Measurements from ENCODE around the gene GTPBP1. TPM values are rescaled to one million over a fixed set of nuclear protein-coding genes. Genes with fewer than 3 reads are reported as not detected.

The GTPBP1 gene
- total and polyA plus RNA-seq, 2 of the 4 experiments (the other 2 are of a cell fraction) = 12.4 to 29.5 TPM

GRCh38 chr22:38656256-38657044, 49.3 kb upstream of the GTPBP1 start, which contains the start of the genes CBY1 and FAM227A:
Gene CBY1 (plus strand): TSS chr22:38656638. CDS start chr22:38668055, 11,417 bp downstream.
Gene FAM227A (minus strand): TSS chr22:38656392. CDS start chr22:38650168, 6,224 bp downstream.
- Histone ChIP-seq H4K20me1 (ENCODE audit: insufficient read depth, low read length) (no peaks in the 10 kb centered on the region; the same call in 1 of the 2 replicates), H3K9me3 (ENCODE audit: control insufficient read depth, insufficient read depth, low read length) (no peaks in the 10 kb centered on the region), H3K9me1 (ENCODE audit: insufficient read depth, low read length) (peaks cover 10% of the 10 kb centered on the region; the same call in 1 of the 2 replicates), H2BK5ac (ENCODE audit: low read depth, low read length, poor library complexity, severe bottlenecking) (peak within 1 kb of the TSS; percentile 98), H3K36me3 (ENCODE audit: control insufficient read depth, insufficient read depth, low read length) (no peaks in the 10 kb centered on the region), H3K18ac (ENCODE audit: low read depth, low read length) (peak within 1 kb of the TSS; percentile 99), H3K23ac (ENCODE audit: low read depth, low read length) (peak within 1 kb of the TSS; percentile 100), H3K56ac (ENCODE audit: extremely low read depth, insufficient read depth, low read length) (peak within 1 kb of the TSS; percentile 100), H2AK9ac (replicated peaks; ENCODE audit: low read depth, low read length, poor library complexity) (peak within 1 kb of the TSS; percentile 96), H2AK5ac (ENCODE audit: low read depth, low read length) (peak within 1 kb of the TSS; percentile 20; the same call in 1 of the 2 replicates), H2BK20ac (ENCODE audit: low read depth, low read length) (peak within 1 kb of the TSS; percentile 100), H3K4me1 (ENCODE audit: control insufficient read depth, insufficient read depth, low read length) (peaks cover 7% of the 10 kb centered on the region), H3K4ac (ENCODE audit: low read depth, low read length) (peak within 1 kb of the TSS; percentile 100), H3K27ac (ENCODE audit: insufficient read depth, low read length) (peak within 1 kb of the TSS; percentile 95), H2BK15ac (ENCODE audit: low read depth, low read length) (peak within 1 kb of the TSS; percentile 99), H4K8ac (ENCODE audit: low read depth in 2 of 2, low read length in 2 of 2) (peak within 1 kb of the TSS; percentile 83 to 100), H3K27me3 (ENCODE audit: control insufficient read depth, insufficient read depth, low read length) (no peaks in the 10 kb centered on the region), H3K9ac (ENCODE audit: low read depth, low read length) (peak within 1 kb of the TSS; percentile 98), H3K14ac (replicated peaks; ENCODE audit: low read depth, low read length) (peak within 1 kb of the TSS; percentile 100), H4K91ac (ENCODE audit: insufficient read depth, low read depth, low read length) (peak within 1 kb of the TSS; percentile 100), H4K5ac (ENCODE audit: low read depth, low read length) (peak within 1 kb of the TSS; percentile 99), H3K4me3 (ENCODE audit: insufficient read depth, low read depth, low read length) (peak within 1 kb of the TSS; percentile 73), H2BK120ac (ENCODE audit: low read depth, low read length) (peak within 1 kb of the TSS; percentile 100), H3K79me1 (ENCODE audit: low read depth in 1 of 2, low read length in 2 of 2) (peaks cover 11 to 21% of the 10 kb centered on the region in 2 experiments), H3K4me2 (ENCODE audit: low read depth, low read length) (peak within 1 kb of the TSS; percentile 87), H2AFZ (replicated peaks; ENCODE audit: low read length, poor library complexity) (peak within 1 kb of the TSS; percentile 99)
- 0% methylated on average over 3 of the region's 66 CpGs; no CpG with 5 or more reads in 1 of the 2 experiments for WGBS, 2 experiments (ENCODE audit: extremely low coverage in 2 of 2, insufficient read length in 1 of 2)
- ATAC-seq (ENCODE audit: low read depth) = peak; percentile 97
- TSS peak; percentile 61 for BruUV-seq (replicated peaks)
- dilution Hi-C loops (cut with HindIII; ENCODE audit: low sequenced_read_pairs, unreplicated experiment) = no loop called here
- DNase-seq = peak; percentile 76
- intact Hi-C loops (cut with micrococcal nuclease) = no loop called here
- ChIA-PET CTCF (interaction anchor here (0.7 kb wide), 1 partner anchor 25 kb away, joined by 4 read pairs; no protein-coding TSS in a partner anchor), POLR2A (ENCODE audit: unreplicated experiment) (no interaction called here)
- in situ Hi-C loops (cut with MboI; ENCODE audit: low sequenced_read_pairs) = no loop called here
- TF ChIP-seq SMC3 (IDR thresholded peaks at IDR 0.05; ENCODE audit: low read depth, low read length) (no peak), ELK1 (IDR thresholded peaks at IDR 0.05; ENCODE audit: borderline replicate concordance, low read depth, low read length) (no peak), RFX5 (IDR thresholded peaks at IDR 0.05; ENCODE audit: low read depth, low read length) (no peak), CTCF (conservative IDR thresholded peaks at IDR 0.05; ENCODE audit: low read depth, low read length) (no peak), RCOR1 (IDR thresholded peaks at IDR 0.05; ENCODE audit: insufficient replicate concordance, low read length) (no peak), FOS (IDR thresholded peaks at IDR 0.05; ENCODE audit: low read depth, low read length) (no peak), MAZ (IDR thresholded peaks at IDR 0.05; ENCODE audit: borderline replicate concordance, low read depth, low read length) (peak; percentile 17; the same call in 1 of the 2 replicates), RAD21 (IDR thresholded peaks at IDR 0.05; ENCODE audit: low read length) (no peak), BHLHE40 (IDR thresholded peaks at IDR 0.05; ENCODE audit: low read depth, low read length) (peak; percentile 98), NFE2L2 (IDR thresholded peaks at IDR 0.05; ENCODE audit: low read depth, low read length) (no peak), USF2 (IDR thresholded peaks at IDR 0.05; ENCODE audit: low read depth, low read length) (no peak), CHD1 (IDR thresholded peaks at IDR 0.05; ENCODE audit: low read depth, low read length) (peak; percentile 93; the same call in 1 of the 2 replicates), MXI1 (IDR thresholded peaks at IDR 0.05; ENCODE audit: borderline replicate concordance, low read depth, low read length) (peak; percentile 65; the same call in 1 of the 2 replicates), POLR2A (IDR thresholded peaks at IDR 0.05; ENCODE audit: low read depth, low read length) (peak; percentile 74)

All from IMR-90 (cell line).